Body of pancreas (tissue), 4 donors: ENCODE data around the gene IQGAP2.

ENCODE experiments used
- POLR2A ChIP-seq, 3 donors: fragments of 450-650 bp; IDR thresholded peaks; one replicate each; pipeline ENCODE4 v1.6.1; 2016; ENCODE audit warnings: antibody characterized with exemption in 3 of 3, mild to moderate bottlenecking in 2 of 3
- TF ChIP-seq, protein P1 (sequence below), 7 experiments: fragments of 450-650 bp in 4 of 7; fragments of 200-600 bp in 3 of 7; sonication (generic) in 3 of 7; IDR thresholded peaks; one replicate each; pipeline ENCODE4 v1.5.1; 2016 to 2019; ENCODE audit warnings: antibody characterized with exemption in 7 of 7

DNA sequence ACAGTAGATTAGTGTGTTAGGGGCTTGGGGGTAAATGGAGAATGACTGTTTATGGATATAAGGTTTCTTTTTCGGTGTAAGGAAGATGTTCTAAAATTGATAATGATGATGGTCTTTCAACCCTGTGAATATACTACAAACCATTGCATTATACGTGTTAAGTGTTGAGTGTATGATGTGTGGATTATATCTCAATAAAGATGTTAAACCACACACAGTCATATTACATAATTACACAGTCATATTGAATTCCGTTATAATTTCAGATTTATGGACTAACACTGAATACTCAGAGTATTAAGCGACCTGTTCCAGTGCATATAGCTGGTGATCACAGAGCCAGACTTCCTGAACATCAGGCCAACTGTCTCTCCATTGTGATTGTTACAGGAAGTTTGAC, 152.0 kb downstream of the IQGAP2 start:
- TF ChIP-seq POLR2A (IDR thresholded peaks at IDR 0.05): no peak
- TF ChIP-seq, protein P1, sequence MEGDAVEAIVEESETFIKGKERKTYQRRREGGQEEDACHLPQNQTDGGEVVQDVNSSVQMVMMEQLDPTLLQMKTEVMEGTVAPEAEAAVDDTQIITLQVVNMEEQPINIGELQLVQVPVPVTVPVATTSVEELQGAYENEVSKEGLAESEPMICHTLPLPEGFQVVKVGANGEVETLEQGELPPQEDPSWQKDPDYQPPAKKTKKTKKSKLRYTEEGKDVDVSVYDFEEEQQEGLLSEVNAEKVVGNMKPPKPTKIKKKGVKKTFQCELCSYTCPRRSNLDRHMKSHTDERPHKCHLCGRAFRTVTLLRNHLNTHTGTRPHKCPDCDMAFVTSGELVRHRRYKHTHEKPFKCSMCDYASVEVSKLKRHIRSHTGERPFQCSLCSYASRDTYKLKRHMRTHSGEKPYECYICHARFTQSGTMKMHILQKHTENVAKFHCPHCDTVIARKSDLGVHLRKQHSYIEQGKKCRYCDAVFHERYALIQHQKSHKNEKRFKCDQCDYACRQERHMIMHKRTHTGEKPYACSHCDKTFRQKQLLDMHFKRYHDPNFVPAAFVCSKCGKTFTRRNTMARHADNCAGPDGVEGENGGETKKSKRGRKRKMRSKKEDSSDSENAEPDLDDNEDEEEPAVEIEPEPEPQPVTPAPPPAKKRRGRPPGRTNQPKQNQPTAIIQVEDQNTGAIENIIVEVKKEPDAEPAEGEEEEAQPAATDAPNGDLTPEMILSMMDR (IDR thresholded peaks at IDR 0.05): no peak
